GM13976 (cell line): Measurements from ENCODE around the gene DAPK2.

ENCODE experiments used
- DNase-seq: peaks from one replicate; pipeline ENCODE4 v3.0.0; 2012; ENCODE audit warnings: low spot score
- CTCF ChIP-seq: IDR thresholded peaks from 2 replicates; pipeline ENCODE4 v1.5.1; 2012; ENCODE audit warnings: borderline replicate concordance, mild to moderate bottlenecking; ENCODE audit not compliant: insufficient read depth; ENCODE audit errors: extremely low read depth, missing control alignments, control extremely low read depth
- in situ Hi-C: fragments of 300-500 bp; cut with MboI; formaldehyde crosslinking; loops from one replicate; pipeline ENCODE4 v1.12.0; 2022; ENCODE audit warnings: low sequenced_read_pairs, mixed read lengths, inconsistent platforms; ENCODE audit not compliant: unreplicated experiment

The DAPK2 gene

GRCh38 chr15:63872759-63873510 is 173.3 kb downstream of the DAPK2 start:
- no peak for DNase-seq
- in situ Hi-C loops = no loop called here
- TF ChIP-seq CTCF = no peak

- no peak for DNase-seq
- no peak for TF ChIP-seq CTCF
- in situ Hi-C loops = no loop called here
These were observed 175.6 kb downstream of the DAPK2 start for GRCh38 chr15:63870487-63871209.

- in situ Hi-C loops = no loop called here
- peak; percentile 66 for DNase-seq
- no peak for TF ChIP-seq CTCF
These were observed 176.3 kb downstream of the DAPK2 start for GRCh38 chr15:63870043-63870394.

- in situ Hi-C loops = no loop called here
- no peak for DNase-seq
- no peak for TF ChIP-seq CTCF
These were observed 176.8 kb downstream of the DAPK2 start for GRCh38 chr15:63869371-63870042.

- TF ChIP-seq CTCF = no peak
- in situ Hi-C loops = no loop called here
- no peak for DNase-seq
These were observed 182.1 kb downstream of the DAPK2 start for GRCh38 chr15:63864186-63864585.

- TF ChIP-seq CTCF = no peak
- in situ Hi-C loops = no loop called here
- DNase-seq = no peak
These were observed 184.3 kb downstream of the DAPK2 start for GRCh38 chr15:63861946-63862517.
